ENCODE data around the gene C10orf71.

Gene C10orf71

DNA sequence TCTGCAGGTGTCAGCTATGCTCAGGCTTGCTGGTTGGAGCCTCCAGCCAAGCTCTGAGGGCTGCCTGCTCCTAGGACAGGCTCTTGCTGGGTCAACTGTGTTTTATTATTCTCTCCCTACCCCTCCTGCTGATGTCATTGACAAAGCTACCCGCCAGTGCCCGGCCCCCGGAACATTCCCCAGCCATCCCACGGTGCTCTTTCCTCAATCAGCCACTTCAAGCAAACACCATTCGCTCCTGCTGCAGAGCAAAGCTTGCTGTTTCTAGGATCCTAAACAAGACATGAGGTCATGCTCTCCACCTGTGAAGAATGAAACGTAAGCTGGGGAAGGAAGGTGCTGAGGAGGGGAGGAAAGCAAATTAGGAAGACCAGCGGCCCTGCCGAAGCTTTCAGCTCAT is 2.1 kb upstream of the C10orf71 start:
- TF ChIP-seq, protein P1, sequence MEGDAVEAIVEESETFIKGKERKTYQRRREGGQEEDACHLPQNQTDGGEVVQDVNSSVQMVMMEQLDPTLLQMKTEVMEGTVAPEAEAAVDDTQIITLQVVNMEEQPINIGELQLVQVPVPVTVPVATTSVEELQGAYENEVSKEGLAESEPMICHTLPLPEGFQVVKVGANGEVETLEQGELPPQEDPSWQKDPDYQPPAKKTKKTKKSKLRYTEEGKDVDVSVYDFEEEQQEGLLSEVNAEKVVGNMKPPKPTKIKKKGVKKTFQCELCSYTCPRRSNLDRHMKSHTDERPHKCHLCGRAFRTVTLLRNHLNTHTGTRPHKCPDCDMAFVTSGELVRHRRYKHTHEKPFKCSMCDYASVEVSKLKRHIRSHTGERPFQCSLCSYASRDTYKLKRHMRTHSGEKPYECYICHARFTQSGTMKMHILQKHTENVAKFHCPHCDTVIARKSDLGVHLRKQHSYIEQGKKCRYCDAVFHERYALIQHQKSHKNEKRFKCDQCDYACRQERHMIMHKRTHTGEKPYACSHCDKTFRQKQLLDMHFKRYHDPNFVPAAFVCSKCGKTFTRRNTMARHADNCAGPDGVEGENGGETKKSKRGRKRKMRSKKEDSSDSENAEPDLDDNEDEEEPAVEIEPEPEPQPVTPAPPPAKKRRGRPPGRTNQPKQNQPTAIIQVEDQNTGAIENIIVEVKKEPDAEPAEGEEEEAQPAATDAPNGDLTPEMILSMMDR (IDR thresholded peaks at IDR 0.05; ENCODE audit: poor library complexity, severe bottlenecking), result no peak

DNA sequence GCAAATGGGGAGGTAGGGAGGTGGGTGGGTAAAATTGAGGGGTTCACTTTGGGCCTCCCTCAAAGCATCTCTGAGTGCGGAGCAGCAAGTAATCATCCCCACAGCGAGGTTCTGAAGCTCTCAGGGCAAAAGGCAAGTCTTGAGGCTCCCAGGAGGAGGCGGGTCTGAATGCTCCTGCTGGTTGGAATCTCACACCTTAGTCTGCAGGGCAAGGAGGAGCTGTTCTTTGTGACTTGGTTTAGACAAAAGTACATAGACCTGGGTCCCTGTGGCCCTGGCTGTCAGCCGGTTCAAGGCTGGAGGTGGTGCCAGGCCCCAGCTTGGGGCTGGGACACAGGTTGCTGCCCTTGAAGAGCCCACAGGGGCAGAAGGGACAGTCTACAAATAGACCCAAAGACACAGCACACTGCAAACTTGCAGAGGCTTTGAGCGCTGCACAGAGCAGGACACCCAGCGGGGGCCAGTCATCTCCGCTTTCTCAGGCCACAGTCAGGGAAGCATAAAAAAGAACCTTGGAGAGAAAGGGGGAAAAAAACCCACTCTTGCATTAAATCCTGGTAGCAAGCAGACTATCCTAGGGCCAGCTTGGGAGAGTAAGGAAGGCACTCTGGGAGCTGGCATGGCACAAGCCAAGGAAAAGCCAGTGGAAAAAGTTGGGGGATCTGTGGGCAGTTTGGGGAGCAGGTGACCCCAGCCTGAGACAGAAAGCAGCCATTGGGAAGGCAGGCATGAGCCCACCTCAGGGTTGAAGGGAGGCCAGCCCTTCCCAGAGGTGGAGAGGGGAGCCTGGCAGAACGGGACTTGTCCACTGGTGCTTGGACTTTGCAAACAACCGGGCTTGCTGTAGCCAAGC is 926 bp upstream of the C10orf71 start:
- Histone ChIP-seq H3K4me3 (ENCODE audit: severe bottlenecking) (no peak overlapping the region), H3K27me3 (ENCODE audit: insufficient read depth, poor library complexity, severe bottlenecking) (peaks cover 4% of the 10 kb centered on the region), H3K36me3 (ENCODE audit: low read depth) (no peaks in the 10 kb centered on the region), H3K9me3 (ENCODE audit: severe bottlenecking) (no peaks in the 10 kb centered on the region), H3K27ac (ENCODE audit: poor library complexity, severe bottlenecking) (no peak overlapping the region), H3K4me1 (ENCODE audit: insufficient read depth, poor library complexity, severe bottlenecking) (no peaks in the 10 kb centered on the region)
- ATAC-seq (ENCODE audit: low read depth) (no peak), DNase-seq (ENCODE audit: low spot score) (no peak)
- TF ChIP-seq, protein P1 (IDR thresholded peaks at IDR 0.05; ENCODE audit: poor library complexity, severe bottlenecking), result no peak

More for the DNA sequence above, 2.1 kb upstream of the C10orf71 start:
- Histone ChIP-seq H3K9me3 (ENCODE audit: severe bottlenecking) (no peaks in the 10 kb centered on the region), H3K27ac (ENCODE audit: poor library complexity, severe bottlenecking) (no peak overlapping the region), H3K4me1 (ENCODE audit: insufficient read depth, poor library complexity, severe bottlenecking) (no peaks in the 10 kb centered on the region), H3K27me3 (ENCODE audit: insufficient read depth, poor library complexity, severe bottlenecking) (peaks cover 4% of the 10 kb centered on the region), H3K36me3 (ENCODE audit: low read depth) (no peaks in the 10 kb centered on the region), H3K4me3 (ENCODE audit: severe bottlenecking) (no peak overlapping the region)
- ATAC-seq (ENCODE audit: low read depth), result no peak
- no peak for DNase-seq (ENCODE audit: low spot score)

DNA sequence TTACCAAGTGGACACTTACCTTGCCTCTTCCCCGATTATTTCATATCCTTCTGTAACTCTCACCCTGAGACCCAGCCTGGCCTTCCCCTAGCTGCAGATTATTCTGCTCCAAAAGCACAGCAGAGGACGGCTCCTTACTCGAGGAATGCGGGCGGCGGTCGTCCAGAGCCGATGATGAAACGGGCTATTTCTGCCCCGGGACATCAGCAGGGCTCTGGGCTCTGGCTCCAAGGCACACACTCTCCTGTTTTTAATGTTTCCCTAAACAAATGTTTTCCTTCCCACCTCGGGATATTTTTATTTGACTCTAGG is 343 bp upstream of the C10orf71 start:
- Histone ChIP-seq H3K4me1 (ENCODE audit: insufficient read depth, poor library complexity, severe bottlenecking) (no peaks in the 10 kb centered on the region), H3K27ac (ENCODE audit: poor library complexity, severe bottlenecking) (no peak overlapping the region), H3K9me3 (ENCODE audit: severe bottlenecking) (no peaks in the 10 kb centered on the region), H3K27me3 (ENCODE audit: insufficient read depth, poor library complexity, severe bottlenecking) (peaks cover 4% of the 10 kb centered on the region), H3K36me3 (ENCODE audit: low read depth) (no peaks in the 10 kb centered on the region), H3K4me3 (ENCODE audit: severe bottlenecking) (no peak overlapping the region)
- TF ChIP-seq, protein P1 (IDR thresholded peaks at IDR 0.05; ENCODE audit: poor library complexity, severe bottlenecking), result no peak
- ATAC-seq (ENCODE audit: low read depth) (no peak), DNase-seq (ENCODE audit: low spot score) (no peak)

DNA sequence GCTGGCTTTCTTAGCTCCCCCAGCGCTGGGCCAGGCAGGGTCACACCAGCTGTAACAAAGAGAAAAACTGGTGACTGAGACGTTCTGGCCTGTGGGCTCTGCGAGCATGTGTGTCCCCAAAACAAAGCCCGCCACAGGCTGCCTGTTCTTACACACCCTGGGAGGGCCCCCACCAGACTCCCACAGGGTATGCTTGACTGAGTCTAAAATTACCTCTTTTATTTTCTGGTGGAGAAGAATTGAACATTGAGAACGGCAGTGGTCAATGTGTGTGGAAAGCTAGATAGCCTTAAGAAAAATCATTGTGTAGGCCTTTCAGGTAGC is 808 bp downstream of the C10orf71 start:
- Histone ChIP-seq H3K9me3 (ENCODE audit: severe bottlenecking) (no peaks in the 10 kb centered on the region), H3K4me3 (ENCODE audit: severe bottlenecking) (no peak overlapping the region), H3K27me3 (ENCODE audit: insufficient read depth, poor library complexity, severe bottlenecking) (peaks cover 4% of the 10 kb centered on the region), H3K4me1 (ENCODE audit: insufficient read depth, poor library complexity, severe bottlenecking) (no peaks in the 10 kb centered on the region), H3K36me3 (ENCODE audit: low read depth) (no peaks in the 10 kb centered on the region), H3K27ac (ENCODE audit: poor library complexity, severe bottlenecking) (no peak overlapping the region)
- TF ChIP-seq, protein P1 (IDR thresholded peaks at IDR 0.05; ENCODE audit: poor library complexity, severe bottlenecking), result no peak
- ATAC-seq (ENCODE audit: low read depth) (no peak), DNase-seq (ENCODE audit: low spot score) (no peak)
